ENCODE measurements around the gene C3orf85.

GRCh38 chr3:109176726-109177125 is 40.2 kb downstream of the C3orf85 start:
- TF ChIP-seq CTCF (IDR thresholded peaks at IDR 0.05) = no peak
- no peak for TF ChIP-seq POLR2A (IDR thresholded peaks at IDR 0.05)
- TF ChIP-seq EP300 (IDR thresholded peaks at IDR 0.05) = no peak
- TF ChIP-seq POLR2AphosphoS5 (IDR thresholded peaks at IDR 0.05) = no peak

All from sigmoid colon (tissue), 4 donors.